Astrocyte of the cerebellum (primary cell): ENCODE data around the gene CD1D.

Experiments
- DNase-seq: peaks from one replicate; pipeline ENCODE4 v3.0.0-alpha.2; 2011; ENCODE audit warnings: low read depth
- H3K4me3 ChIP-seq: 2 replicates; pipeline ENCODE4 v1.5.1; 2011; ENCODE audit warnings: mild to moderate bottlenecking, low read depth, low read length, moderate library complexity
- in situ Hi-C: cut with HindIII; loops from 2 replicates; pipeline ENCODE4 v1.10.0; 2017; ENCODE audit warnings: low sequenced_read_pairs
- TF ChIP-seq, protein P1 (sequence below): IDR thresholded peaks from 2 replicates; pipeline ENCODE4 v1.5.1; 2012; ENCODE audit warnings: low read length, low read depth, moderate library complexity, mild to moderate bottlenecking; ENCODE audit errors: missing control alignments

Gene CD1D

DNA sequence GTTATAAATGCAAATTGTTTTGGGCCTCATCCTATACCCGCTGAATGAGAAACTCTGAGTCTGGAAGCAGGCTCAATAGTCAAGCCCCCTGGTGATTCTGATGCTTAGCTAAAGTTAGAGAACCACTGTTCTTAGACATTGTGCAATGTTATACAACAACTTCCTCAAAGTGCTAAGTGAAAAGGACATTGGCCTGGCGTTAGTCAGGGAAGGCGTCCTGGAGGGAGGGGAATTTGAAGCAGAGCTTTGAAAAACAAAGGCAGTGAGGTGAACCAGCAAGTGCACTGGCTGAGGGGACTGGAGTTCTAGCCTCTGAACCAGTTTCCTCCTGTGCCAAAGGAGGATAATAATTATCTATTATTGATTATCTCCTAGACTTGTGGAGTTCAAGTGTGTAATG lies 5.1 kb downstream of the CD1D start:
- in situ Hi-C loops = no loop called here
- TF ChIP-seq, protein P1, sequence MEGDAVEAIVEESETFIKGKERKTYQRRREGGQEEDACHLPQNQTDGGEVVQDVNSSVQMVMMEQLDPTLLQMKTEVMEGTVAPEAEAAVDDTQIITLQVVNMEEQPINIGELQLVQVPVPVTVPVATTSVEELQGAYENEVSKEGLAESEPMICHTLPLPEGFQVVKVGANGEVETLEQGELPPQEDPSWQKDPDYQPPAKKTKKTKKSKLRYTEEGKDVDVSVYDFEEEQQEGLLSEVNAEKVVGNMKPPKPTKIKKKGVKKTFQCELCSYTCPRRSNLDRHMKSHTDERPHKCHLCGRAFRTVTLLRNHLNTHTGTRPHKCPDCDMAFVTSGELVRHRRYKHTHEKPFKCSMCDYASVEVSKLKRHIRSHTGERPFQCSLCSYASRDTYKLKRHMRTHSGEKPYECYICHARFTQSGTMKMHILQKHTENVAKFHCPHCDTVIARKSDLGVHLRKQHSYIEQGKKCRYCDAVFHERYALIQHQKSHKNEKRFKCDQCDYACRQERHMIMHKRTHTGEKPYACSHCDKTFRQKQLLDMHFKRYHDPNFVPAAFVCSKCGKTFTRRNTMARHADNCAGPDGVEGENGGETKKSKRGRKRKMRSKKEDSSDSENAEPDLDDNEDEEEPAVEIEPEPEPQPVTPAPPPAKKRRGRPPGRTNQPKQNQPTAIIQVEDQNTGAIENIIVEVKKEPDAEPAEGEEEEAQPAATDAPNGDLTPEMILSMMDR = no peak
- no peak overlapping the region for H3K4me3 ChIP-seq
- no peak for DNase-seq

DNA sequence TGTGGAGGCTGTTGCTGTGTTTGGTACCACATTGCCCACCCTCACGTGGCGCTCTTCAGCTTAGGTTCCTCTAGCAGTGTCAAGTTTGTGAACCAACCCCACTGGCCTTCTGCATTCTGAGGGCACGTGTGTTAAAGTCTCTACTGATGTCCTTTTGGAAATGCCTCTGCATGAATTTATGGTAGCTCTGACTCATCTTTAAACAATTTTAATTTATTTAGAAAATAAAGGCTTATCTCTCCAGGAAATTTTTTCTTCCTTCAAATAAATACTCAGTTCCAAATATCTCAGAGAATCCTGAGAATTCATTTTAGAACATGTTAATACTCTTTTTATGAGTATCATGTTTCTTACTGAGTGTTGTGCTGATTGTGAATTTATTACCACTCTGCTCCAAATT lies 5.5 kb downstream of the CD1D start:
- TF ChIP-seq, protein P1 = no peak
- DNase-seq = no peak
- in situ Hi-C loops = no loop called here
- no peak overlapping the region for H3K4me3 ChIP-seq

DNA sequence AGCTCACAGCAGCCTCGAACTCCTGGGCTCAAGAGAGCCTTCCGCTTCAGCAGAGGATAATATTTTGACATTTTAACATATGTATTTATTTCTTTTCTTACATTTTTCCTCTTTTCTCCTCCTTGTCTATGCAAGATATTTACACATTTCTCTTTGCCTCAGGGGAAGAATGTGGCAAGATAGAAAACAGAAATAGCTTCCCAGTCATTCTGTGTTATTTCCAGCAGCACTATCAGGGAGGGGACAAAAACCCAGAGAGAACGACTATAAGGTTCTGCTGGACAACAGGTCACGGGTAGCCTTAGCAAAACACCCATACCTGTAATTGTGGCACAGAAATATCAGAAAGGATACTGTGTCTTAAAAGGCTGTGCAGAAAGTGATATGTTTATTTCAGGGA lies 7.9 kb downstream of the CD1D start:
- no peak for DNase-seq
- no peak overlapping the region for H3K4me3 ChIP-seq
- in situ Hi-C loops = no loop called here
- TF ChIP-seq, protein P1 = no peak

DNA sequence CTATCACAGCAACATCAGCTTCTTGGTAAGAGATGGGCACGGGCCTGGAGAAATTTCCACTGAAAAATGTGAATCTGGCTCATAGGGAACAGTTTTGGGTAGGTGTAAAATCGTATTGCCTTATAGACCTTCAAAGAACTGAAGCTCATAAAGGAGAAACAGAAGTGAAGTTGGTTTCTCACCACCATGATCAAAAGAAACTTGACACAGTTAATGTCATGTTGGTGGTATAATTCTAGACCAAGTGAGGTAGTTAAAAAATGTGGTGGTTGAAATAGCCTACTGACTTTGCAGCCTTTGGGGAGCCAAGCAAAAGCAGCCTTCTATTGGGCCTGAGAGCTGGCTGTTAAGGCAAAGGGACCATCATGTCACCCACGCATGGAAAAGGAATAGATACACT lies 8.9 kb downstream of the CD1D start:
- H3K4me3 ChIP-seq = no peak overlapping the region
- TF ChIP-seq, protein P1 = no peak
- DNase-seq = no peak
- in situ Hi-C loops = no loop called here

DNA sequence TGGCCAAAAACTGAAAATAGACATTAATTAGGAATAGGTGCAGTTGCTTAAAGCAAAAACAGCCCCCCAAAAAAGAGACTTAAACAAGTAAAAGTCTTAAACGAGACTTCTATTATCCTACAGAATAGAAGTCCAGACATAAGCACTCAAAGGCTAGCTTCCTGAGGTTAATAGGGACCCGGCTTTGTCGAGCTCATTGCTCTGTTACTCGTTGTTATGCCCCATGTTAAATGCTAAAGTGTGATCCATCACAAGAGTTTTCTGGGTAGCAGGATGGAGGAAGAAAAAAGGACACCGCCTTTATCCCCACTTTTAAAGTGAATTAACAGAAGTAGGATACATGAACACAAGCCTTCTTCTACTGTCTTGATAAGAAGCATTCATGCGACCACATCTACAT lies 10.6 kb downstream of the CD1D start:
- in situ Hi-C loops = no loop called here
- H3K4me3 ChIP-seq = no peak overlapping the region
- DNase-seq = no peak
- TF ChIP-seq, protein P1 = no peak

DNA sequence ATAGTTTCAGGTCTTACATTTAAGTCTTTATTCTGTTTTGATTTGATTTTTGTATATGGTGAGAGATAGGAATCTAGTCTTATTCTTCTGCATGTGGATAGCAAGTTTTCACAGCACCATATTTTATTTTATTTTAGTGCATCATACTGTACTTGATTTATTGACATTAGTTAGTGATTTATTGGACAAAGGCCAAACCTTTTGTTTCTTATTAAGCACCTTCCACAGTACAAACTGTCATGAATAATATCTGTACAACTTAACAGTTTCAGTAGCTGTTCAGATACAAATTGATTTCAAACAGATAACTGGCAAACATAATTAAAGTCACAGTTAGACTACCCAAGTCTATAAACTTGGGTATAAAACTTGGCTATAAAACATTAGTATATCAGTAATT lies 15.8 kb downstream of the CD1D start:
- H3K4me3 ChIP-seq = no peak overlapping the region
- TF ChIP-seq, protein P1 = no peak
- in situ Hi-C loops = no loop called here
- DNase-seq = no peak

DNA sequence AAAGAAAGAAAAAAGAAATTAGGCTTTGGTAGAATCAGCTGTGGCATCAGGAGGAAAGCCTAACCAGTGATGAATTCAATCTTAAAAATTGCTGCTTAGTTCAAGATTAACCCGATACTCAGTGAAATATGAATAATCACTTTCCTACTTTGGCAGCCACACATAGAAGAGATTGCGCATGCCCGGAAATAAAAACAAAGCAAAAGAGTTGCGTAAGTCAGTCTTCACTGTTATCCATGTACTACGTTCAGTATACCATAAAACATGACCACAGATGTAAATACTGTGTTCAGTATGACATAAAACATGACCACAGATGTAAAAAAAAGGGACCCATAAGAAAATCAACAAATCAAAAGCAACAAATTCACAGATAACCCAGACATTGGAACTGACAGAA lies 19.2 kb downstream of the CD1D start:
- in situ Hi-C loops = no loop called here
- TF ChIP-seq, protein P1 = no peak
- no peak overlapping the region for H3K4me3 ChIP-seq
- DNase-seq = no peak
